ENCODE measurements around the gene F3.

The F3 gene

DNA sequence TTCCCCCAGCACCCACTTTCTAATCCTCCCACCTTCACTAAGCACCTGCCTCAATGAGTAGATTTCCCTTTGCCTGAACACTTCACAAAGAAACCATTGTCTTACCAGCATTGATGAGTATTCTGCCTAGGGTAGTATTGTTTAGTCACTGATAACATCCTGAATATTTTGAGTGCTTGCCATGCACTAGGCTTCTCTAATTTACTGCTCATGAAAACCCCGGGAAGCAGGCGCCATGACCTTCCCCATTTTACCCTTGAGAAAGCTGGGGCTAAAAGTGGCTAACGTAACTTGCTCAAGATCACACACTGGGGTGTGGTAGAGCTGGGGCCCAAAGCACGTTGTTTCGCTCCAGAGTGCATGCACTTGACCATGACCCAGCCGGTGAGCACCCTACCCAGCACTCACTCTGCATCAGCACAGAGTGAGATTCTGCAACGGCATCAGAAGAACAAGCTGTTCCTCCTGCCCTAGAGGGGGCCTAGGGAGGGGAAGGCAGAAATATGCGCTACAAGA, 10.6 kb upstream of the F3 start:
- no peak for DNase-seq (ENCODE audit: low read depth)

DNA sequence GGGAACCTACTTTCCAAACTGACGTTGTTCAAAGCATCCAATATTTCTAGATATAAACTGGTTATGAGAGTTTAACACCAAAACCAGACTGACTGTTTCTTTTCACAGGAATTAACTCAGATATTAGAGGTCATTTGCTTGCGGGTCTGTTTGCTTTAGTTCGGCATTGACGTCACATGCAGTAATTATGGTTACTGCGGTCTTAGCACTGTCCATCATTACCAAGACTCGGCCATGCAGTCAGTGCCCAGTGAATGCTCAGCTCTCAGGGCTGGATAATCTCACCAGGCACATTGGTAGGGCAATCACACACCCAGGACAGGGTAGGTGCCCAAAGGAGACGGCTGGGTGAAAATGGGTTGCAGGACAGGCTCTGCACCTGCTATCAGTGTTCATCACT, 9.9 kb upstream of the F3 start:
- DNase-seq (ENCODE audit: low read depth) = no peak

DNA sequence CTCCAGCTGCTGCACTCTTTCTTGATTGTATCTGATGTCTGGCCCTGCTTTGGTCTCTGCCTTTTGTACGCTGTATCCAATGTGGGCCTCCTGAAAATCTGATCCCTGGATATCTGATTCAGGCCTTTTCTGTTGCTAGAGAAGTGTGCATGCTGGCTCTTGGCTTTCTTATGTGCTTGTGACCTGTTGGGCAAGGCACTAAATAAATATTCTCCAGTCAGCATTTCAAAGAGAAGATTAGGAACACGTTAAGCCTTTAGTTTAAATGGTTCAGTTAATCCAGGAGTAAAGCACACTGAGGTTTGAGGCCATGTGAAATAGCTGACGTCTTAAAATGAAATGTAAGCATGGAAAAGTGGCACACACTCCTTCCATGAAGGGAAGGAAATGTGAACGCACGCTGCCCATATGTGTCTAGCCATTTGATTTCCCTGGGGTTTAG, 9.3 kb upstream of the F3 start:
- no peak for DNase-seq (ENCODE audit: low read depth)

DNA sequence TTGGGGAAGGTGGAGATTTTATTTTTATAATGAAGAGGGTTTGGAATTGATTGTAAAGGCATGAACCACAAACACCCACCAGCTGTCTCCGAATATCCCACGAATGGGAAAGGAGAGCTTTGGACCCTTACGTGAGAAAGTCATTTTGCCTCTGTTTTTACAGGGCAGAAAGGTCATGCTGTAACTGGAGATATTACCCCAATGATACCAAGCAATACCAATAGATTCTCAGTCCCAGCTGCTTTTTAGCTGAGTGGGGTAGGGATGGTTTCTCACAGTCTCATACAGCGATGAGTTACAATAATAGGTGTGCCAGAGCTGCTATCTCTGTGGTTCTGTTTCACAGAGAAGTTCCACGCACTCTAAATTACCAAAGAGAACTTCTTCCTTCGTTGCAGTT, 8.8 kb upstream of the F3 start:
- no peak for DNase-seq (ENCODE audit: low read depth)

DNA sequence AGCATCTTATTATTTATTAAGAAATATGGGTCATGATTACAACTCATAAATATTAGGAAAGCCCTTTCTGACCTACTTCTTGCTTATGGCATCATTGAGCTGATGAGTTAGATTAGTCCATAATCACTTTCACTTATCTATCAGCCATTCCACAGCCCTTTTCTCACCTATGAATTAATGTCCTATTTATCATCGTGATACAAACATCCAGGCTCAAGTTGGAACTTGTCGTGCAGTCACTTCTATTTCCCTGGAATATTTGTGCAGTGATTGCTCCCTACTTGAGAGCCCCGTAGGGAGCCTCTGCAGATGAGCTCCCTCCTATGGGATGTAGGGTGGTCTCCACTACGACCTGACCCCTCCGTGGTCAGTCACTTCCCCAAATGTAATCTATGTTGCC, 8.1 kb upstream of the F3 start:
- no peak for DNase-seq (ENCODE audit: low read depth)

DNA sequence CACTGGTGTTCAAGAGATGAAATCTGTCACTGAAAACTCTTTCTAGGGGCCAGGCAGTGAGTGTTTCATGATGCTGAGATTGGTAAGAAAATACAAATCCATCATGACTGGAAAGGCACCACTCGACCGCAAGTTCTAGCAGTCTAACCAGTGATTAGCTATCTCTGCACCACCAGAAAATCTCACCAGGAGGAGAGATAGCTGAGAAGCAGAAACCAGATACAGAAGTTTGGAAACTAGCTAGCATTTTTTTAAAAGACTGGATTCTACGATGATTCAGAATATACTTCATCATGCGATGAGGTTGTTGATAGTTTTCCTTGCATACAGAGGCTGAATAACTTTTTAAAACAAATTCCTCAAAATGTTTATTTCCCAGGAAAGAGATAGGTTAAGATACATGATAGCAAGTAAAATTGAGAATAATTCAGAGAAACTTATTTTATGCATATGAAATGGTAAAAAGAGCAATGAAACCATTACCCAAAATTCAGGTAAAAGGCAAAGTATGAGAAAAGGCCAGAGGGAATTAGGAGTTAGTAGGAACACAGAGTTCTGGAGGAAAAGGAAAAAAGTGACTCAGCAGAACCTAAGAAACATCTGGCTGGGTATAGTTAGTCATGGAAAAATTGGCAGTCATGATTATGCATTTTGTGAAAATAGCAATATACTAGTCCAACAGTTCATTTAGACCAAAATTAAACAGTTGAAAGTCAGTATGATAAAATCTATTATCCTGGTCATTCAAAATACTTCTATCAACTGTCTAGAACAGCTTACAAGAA, 3.3 kb upstream of the F3 start:
- DNase-seq (ENCODE audit: low read depth) = no peak

DNA sequence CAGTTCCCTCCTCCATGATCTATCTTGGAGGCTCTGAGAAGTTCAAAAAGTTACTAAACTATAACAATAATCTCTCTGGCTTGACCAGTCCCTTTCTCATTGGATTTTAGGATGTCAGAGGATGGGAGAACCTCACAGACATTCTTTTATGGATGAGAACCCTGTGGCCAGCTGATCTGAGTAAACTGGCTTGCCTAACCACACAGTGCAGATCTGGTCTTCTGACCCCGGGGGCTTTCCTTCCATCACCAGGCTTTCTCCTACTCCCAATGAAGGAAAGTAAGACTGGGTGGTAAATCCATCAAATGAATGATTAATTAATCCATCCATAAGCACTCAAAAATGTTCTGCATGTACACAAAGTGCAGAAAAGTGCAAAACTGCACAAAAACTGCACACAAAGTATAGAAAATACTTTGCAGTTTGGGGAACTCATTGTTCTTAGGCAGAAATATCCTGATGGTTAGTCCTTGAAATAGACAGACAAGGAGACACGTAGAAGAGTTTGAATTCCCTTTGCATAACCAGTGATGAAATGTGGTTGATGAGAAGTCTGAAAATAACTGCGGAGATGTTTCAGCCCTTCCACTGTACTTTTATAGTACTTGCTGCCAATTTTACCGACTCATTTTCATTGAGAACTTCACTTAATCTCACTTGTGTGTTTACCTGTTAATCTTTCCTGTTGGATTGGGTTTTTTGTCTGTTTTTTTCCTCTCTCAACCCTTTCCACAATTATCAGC, 2.5 kb upstream of the F3 start:
- no peak for DNase-seq (ENCODE audit: low read depth)

DNA sequence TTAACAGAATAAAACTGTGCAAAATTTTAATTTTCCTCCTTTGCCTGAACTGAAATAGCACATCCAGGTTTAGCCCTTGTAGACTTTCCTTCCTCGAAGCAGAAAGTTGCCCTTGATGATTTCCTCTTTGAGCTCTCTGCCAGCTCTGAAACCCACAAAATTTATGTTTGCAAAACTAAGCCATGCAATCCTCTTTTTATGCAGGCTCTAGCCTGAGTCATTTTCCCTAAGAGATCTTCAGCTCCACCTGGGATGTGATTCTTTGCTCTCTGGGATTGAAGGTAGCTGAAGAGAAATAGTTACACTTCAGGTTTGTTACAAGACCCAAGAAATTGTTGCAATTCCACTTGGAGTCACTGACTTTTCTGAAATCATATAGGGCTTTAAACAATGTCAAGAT, 1.4 kb upstream of the F3 start:
- no peak for DNase-seq (ENCODE audit: low read depth)

DNA sequence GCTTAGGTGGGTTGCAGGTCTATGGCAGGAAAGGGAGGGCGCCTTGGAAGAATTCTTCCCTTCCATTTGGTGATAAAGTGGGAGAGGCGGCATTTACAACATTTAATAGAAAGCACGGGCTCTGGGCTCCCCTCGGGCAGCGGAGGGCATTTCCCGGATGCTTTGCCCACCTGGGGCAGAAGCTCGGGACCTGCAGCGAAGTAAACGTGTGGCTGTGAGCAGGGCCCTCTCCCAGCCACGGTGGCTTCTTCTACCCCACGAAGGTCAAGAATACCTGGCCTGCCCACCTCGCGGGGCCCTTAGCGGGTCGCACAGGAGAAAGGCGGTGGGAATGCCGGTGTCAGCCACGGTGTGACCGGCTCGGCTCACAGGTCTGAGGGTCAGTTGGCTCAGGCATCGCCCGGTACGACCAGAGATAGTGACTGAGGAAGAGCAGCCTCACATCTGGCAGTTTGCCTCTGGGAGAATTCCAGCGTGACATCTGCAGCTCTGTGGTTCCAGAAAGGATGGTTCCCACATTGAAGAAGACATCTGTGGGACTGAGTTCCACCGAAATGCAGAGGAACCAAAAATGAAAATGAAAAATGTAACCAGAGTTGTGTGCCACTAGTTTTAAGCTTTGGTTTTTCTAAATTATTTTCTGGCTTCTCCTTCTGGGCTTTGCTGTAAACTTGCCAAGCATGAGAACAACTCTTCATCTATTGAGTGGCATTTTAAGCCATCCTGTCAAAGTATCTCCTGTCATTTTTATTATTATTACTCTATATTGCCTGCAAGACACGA, 720 bp upstream of the F3 start:
- DNase-seq (ENCODE audit: low read depth) = no peak

DNA sequence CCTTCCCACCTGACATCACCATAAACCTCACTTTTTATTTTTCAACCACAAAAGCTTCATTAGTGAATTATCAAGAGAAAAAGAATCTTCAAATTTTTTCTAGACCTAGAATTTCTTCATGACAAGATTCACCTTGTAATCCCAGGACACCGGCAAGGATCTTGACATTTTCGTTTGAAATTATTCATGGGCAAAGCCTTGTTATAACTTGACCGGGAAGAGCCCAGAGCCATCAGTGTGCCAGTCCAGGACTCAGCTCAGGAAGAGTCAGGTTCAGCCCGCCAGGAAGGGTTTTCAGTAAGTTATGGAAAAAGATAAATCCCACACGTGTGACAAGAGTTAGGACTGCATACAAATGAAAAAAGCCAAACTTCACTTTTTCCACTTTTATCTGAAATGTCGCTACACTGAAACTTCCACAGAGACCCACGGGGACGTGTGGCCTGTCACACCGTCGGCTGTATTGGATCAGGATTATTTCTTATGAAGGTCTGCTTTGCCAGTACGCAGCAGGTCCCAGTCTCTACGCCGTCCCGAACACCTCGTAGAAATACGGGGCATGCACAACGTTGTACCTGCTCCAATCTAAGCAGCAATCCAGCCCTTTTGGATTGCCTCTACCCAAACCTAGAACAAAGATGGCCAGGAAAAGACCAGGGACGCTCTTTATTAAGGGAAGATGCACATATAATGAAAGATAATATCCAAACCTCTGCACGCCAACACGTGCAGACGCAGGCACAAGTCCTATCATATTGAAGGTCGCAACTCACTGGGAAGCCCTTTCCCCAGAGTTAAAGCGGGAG, 916 bp downstream of the F3 start:
- DNase-seq (ENCODE audit: low read depth) = no peak

DNA sequence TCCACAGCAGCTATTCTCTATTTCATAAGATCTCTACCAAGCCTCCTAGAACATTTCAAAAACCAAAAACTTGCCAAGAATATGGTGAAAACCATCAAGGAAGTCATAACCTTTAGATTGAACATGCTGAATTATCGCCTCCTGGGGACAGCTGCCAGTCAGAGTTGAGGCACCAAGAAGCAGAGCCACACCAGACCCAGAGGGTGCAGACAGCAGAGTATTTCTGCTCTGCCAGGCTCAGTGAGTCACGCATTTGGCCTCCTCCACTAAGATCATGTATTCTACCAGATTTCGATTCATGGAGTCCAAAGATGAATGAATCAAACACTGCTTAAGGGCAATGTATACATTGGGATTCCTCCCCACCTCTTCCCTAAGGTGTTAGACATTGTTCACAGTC, 2.1 kb downstream of the F3 start:
- no peak for DNase-seq (ENCODE audit: low read depth)

DNA sequence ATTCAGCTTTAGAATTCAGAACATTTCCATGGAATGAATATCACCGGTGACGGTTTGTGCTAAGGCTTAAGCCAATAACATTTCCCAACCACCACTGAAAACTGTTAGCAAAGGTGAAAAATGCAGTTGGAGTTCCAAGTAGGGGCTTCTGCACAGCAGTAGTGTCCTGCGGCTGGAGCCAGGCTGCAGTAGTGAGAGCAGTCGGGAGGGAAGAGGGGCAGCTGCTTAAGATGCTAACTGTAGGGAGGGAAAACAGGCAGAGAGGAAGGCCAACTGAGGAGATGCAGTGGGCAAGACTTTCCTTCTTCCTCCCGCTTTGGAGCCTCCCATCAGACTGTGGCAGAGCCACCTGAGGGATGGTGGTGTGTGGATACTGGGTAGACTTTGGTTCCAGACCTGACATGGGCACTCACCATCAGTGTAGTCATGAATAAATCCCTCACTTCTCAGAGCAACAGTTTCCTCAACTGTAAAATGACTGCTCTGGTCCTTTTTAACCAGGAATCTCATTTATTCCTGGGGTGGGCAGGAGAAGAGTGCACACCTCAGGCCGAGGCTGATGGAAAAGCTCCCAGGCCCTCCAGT, 3.2 kb downstream of the F3 start:
- DNase-seq (ENCODE audit: low read depth) = no peak

DNA sequence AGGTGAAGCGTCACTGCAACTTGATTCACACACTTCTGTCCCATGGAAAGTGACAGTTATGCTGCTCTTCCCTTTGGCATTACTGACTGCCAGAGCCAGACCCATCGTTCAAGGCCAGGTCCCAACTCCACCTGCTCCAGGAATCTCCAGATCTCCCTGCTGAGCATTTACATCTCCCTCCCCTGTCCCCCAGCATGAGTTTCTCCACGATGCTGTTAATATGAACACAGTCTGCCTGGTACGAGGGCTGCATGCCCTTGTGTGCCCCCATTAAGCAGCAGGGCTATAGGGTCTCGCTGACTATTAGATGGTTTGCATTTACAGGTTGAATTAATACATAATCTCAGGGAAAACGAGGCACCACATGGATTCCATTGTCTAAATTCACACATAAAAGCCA, 4.3 kb downstream of the F3 start:
- no peak for DNase-seq (ENCODE audit: low read depth)

DNA sequence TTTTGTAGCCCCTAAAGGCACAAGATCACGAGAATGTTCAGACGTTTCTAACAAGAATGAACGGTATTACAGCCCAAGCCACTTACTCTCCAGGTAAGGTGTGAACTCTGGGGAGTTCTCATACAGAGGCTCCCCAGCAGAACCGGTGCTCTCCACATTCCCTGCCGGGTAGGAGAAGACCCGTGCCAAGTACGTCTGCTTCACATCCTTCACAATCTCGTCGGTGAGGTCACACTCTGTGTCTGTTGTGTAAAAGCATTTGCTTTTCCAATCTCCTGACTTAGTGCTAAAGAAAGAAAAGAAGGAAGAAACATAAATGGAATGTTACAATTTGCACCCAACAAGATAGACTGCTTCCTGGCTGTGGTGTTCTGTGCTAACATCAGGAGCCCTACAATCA, 5.7 kb downstream of the F3 start:
- no peak for DNase-seq (ENCODE audit: low read depth)

DNA sequence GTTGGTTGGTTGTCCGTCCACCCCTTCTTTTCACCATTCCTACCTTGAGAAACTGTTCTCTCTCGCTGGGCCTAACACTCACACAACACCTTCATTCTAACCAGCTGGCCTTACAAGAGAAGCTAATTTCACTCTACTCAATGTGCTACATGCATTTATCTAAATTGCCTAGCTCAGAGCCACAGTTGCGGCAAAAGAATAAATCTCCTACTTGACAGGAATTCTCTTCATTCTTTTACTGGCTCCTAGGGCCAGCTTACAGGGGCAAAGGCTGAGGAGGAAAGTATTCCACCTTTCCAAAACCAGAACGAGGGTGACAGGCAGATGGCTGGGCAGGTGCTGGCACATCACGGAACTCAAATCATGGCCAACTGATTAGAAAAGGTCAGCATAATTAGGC, 6.5 kb downstream of the F3 start:
- no peak for DNase-seq (ENCODE audit: low read depth)

DNA sequence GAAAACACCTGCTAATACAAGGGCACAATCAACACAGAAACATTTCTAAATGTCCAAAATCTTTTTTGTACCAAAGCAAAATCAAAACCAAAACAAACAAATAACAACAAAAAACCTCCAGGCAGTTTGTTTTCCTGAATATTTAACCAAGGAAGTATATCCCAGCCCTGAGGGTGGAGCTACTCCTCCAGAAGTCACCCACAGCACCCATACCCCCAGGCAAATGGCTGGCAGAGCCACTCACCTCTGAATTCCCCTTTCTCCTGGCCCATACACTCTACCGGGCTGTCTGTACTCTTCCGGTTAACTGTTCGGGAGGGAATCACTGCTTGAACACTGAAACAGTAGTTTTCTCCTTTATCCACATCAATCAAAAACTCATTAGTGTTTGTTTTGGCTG, 9.5 kb downstream of the F3 start:
- no peak for DNase-seq (ENCODE audit: low read depth)

DNA sequence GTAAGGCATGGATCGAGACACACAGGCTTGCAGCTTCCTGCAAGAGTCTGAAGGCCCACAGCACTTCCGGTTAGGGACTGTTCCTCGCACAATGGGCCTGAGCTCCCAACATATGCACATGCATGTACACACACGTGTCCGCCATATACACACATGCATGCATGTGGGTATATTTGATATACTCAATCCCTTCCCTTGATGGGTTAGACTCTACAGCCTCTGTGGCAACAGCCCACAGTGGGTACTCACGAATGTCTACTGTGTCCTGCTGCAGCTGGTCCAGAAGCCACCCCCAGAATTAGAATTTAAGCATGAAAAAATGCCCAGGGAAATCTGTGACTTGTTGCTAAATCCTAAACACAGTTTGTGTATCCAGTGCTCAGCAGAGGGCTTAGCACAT, 9.9 kb downstream of the F3 start:
- no peak for DNase-seq (ENCODE audit: low read depth)

DNA sequence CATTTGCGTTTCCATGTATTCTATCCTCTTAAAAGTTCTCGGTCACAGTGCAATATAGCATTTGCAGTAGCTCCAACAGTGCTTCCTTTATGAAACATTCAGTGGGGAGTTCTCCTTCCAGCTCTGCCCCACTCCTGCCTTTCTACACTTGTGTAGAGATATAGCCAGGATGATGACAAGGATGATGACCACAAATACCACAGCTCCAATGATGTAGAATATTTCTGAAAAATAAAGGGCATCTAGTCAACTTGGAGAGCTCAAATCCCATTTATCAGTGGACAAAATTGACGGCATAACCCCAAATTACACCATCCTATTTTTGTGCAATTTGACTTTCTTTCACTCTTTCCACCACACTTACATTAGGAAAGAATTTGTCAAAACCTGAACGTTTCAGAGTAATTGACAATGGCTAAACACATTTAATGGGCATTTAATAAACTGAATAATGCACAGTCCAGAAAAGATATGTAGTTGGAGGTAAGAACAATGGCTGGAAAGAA, 11.1 kb downstream of the F3 start:
- DNase-seq (ENCODE audit: low read depth) = no peak

DNA sequence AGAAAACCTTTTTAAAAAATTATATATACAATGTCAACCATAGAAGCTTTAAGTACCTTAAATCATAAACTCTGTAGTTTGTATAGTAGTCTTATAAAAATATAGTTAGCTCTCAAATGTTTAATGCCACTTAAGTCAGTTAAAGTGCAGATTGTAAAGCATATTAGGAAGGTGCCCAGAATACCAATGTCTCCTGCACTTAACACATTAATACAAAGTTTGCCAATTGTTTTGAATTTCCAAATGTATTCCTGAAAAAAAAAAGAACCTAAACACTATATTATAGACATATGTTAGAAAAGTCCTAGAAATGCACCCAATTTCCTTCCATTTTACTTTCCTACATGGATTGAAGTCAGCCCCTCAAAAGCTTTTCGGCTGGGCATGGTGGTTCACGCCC, 12.1 kb downstream of the F3 start:
- DNase-seq (ENCODE audit: low read depth) = no peak

DNA sequence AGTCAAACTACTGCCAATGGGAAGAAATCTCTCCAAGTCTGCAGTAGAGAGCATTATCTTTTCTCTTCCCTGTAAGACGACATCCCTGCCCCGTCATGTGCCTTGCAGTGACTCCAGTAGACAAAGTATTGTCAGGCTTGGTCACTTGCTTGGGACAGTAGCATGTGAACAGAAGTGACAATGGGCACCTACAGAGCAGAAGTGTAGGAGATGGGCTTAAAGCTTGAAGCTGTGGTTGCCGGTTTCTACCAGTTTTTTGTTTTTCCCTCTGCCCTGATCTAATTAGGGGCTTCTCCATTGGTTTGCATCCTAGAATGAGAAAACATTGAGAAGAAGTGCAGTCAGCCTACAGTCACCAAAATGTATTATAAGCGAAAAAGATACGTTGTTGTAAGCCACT, 12.7 kb downstream of the F3 start:
- DNase-seq (ENCODE audit: low read depth) = no peak

DNA sequence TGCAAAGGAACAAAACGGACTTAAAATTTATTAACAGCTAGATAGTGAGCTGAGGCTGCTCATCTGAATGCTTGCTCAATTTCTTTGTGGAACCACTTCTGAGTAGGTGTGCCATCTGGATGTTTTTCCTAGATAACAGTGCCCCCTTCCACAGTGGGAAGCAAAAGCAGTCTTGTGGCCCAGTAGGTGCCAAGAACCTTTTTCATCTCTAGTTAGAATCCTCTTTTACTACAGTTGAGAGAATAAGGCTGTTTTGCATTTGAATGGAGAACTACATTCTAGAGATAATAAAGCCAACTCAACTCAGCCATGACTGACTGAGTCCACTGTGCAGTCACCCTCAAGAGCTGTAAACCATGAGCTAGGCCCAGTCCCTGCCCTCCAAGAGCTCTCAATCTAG, 13.3 kb downstream of the F3 start:
- DNase-seq (ENCODE audit: low read depth) = no peak

All from stimulated activated CD8-positive, alpha-beta memory T cell treated with anti-CD3 and anti-CD28 coated beads, Interleukin-12 subunit alpha, Interleukin-12 subunit beta, amount 100 ng/mL, for 4 hours (primary cell).